ENCODE data around the gene IRF2BP1.

DNA sequence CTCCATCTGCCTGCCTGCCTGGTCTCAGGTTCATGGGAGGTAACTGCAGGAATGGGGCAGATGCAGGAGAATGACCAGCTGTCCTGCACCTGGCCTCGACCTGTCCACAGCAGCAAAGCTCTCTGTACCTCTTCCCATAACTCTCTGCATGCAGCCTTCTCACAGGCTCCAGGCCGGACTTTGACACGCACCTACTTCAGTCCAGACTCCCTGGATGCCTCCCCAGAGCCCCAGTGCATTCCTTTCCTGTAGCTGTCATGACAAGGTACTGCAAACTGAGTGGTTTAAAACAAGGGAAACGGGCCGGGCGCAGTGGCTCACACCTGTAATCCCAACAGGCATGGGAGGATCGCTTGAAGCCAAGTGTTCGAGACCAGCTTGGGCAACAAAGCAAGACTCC is 25.4 kb upstream of the IRF2BP1 start:
- TF ChIP-seq, protein P1, sequence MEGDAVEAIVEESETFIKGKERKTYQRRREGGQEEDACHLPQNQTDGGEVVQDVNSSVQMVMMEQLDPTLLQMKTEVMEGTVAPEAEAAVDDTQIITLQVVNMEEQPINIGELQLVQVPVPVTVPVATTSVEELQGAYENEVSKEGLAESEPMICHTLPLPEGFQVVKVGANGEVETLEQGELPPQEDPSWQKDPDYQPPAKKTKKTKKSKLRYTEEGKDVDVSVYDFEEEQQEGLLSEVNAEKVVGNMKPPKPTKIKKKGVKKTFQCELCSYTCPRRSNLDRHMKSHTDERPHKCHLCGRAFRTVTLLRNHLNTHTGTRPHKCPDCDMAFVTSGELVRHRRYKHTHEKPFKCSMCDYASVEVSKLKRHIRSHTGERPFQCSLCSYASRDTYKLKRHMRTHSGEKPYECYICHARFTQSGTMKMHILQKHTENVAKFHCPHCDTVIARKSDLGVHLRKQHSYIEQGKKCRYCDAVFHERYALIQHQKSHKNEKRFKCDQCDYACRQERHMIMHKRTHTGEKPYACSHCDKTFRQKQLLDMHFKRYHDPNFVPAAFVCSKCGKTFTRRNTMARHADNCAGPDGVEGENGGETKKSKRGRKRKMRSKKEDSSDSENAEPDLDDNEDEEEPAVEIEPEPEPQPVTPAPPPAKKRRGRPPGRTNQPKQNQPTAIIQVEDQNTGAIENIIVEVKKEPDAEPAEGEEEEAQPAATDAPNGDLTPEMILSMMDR (conservative IDR thresholded peaks at IDR 0.05; ENCODE audit: low read depth, low read length): no peak
- TF ChIP-seq EZH2 (IDR thresholded peaks at IDR 0.05; ENCODE audit: borderline replicate concordance, low read depth, low read length, poor library complexity, severe bottlenecking): no peak
